Gastroesophageal sphincter (tissue), 4 donors: ENCODE measurements around the gene ISM2. TPM values are rescaled to one million over a fixed set of nuclear protein-coding genes. Genes with fewer than 3 reads are reported as not detected.

Experiments used
- ATAC-seq: fragments of 150-250 bp; one replicate; pipeline ENCODE4 v1.9.1; 2016; ENCODE audit warnings: mild to moderate bottlenecking, moderate library complexity
- H3K27ac ChIP-seq, 4 donors: fragments of 200-600 bp; sonication (generic) in 3 of 4; 1 replicate in 3 of 4; 2 replicates in 1 of 4; pipeline ENCODE4 v1.5.1; 2016 to 2019
- H3K27me3 ChIP-seq: fragments of 200-600 bp; sonication (generic); one replicate; pipeline ENCODE4 v1.5.1; 2019
- H3K36me3 ChIP-seq, 2 donors: fragments of 200-600 bp; sonication (generic); one replicate each; pipeline ENCODE4 v1.5.1; 2019; ENCODE audit warnings: control low read depth in 1 of 2
- H3K4me1 ChIP-seq, 3 donors: fragments of 200-600 bp; sonication (generic); 1 replicate in 2 of 3; 2 replicates in 1 of 3; pipeline ENCODE4 v1.5.1; 2016 to 2019; ENCODE audit warnings: control low read depth in 2 of 3
- H3K4me3 ChIP-seq, 2 donors: fragments of 200-600 bp; sonication (generic); one replicate each; pipeline ENCODE4 v1.5.1; 2019; ENCODE audit warnings: mild to moderate bottlenecking in 1 of 2, moderate library complexity in 1 of 2
- H3K9me3 ChIP-seq, 3 donors: fragments of 200-600 bp; sonication (generic); one replicate each; pipeline ENCODE4 v1.5.1; 2017 to 2019; ENCODE audit warnings: control low read depth in 2 of 3
- CTCF ChIP-seq, 4 experiments: fragments of 200-600 bp in 2 of 4; fragments of 450-650 bp in 2 of 4; sonication (generic) in 1 of 4; IDR thresholded peaks; one replicate each; pipeline ENCODE4 v1.5.1; 2017 to 2019; ENCODE audit warnings: antibody characterized with exemption in 4 of 4, mild to moderate bottlenecking in 2 of 4, moderate library complexity in 2 of 4
- EP300 ChIP-seq: sonication (generic); formaldehyde crosslinking; IDR thresholded peaks from one replicate; pipeline ENCODE4 v1.6.1; 2017; ENCODE audit warnings: antibody characterized with exemption, mild to moderate bottlenecking
- POLR2A ChIP-seq, 2 donors: fragments of 450-650 bp; IDR thresholded peaks; one replicate each; pipeline ENCODE4 v1.6.1; 2017; ENCODE audit warnings: antibody characterized with exemption in 2 of 2, mild to moderate bottlenecking in 2 of 2, moderate library complexity in 1 of 2
- POLR2AphosphoS5 ChIP-seq: sonication (generic); formaldehyde crosslinking; IDR thresholded peaks from one replicate; pipeline ENCODE4 v1.6.1; 2017; ENCODE audit warnings: antibody characterized with exemption
- WGBS, 2 donors: methylation state at CpG; one replicate each; pipeline ENCODE4 v1.1.5; 2018; ENCODE audit warnings: low coverage in 1 of 2; 5-methylcytosine and 5-hydroxymethylcytosine counted together
- total RNA-seq, 4 donors: library from RNA; depleted of rRNA; stranded (reverse); fragments of >200 nt; gene quantifications; one replicate each; pipeline ENCODE4 v1.1.0, GENCODE V29; 2016

The ISM2 gene
- total RNA-seq, 4 donors from 2014 or later = 0.31 TPM; not detected in 3

- H3K9me3 ChIP-seq = no peaks in the 10 kb centered on the region
- H3K4me1 ChIP-seq = no peaks in the 10 kb centered on the region
- no peak overlapping the region for H3K4me3 ChIP-seq
- no peaks in the 10 kb centered on the region for H3K27me3 ChIP-seq
- no peaks in the 10 kb centered on the region for H3K36me3 ChIP-seq
- WGBS, 2 donors = 81 to 100% methylated on average over 1 to 3 of the region's 7 CpGs
- ATAC-seq = no peak
- TF ChIP-seq POLR2AphosphoS5 (no peak), EP300 (no peak), CTCF (IDR thresholded peaks at IDR 0.05) (no peak), POLR2A (IDR thresholded peaks at IDR 0.05) (no peak)
- H3K27ac ChIP-seq = no peak overlapping the region
Measured at GRCh38 chr14:77488558-77488957, 10.1 kb downstream of the ISM2 start.

GRCh38 chr14:77485901-77486678, 12.5 kb downstream of the ISM2 start:
- H3K9me3 ChIP-seq = no peaks in the 10 kb centered on the region
- ATAC-seq = no peak
- H3K27ac ChIP-seq = no peak overlapping the region
- no peaks in the 10 kb centered on the region for H3K36me3 ChIP-seq
- H3K27me3 ChIP-seq = no peaks in the 10 kb centered on the region
- no peak overlapping the region for H3K4me3 ChIP-seq
- H3K4me1 ChIP-seq = no peaks in the 10 kb centered on the region
- 88 to 89% methylated on average over 1 to 5 of the region's 7 CpGs for whole genome bisulfite sequencing, 2 donors
- TF ChIP-seq POLR2A (IDR thresholded peaks at IDR 0.05) = no peak
- TF ChIP-seq EP300 = no peak
- TF ChIP-seq CTCF (IDR thresholded peaks at IDR 0.05) = no peak
- no peak for TF ChIP-seq POLR2AphosphoS5

- Histone ChIP-seq H3K4me3 (no peak overlapping the region), H3K27me3 (no peaks in the 10 kb centered on the region), H3K9me3 (no peaks in the 10 kb centered on the region), H3K4me1 (no peaks in the 10 kb centered on the region), H3K36me3 (no peaks in the 10 kb centered on the region), H3K27ac (no peak overlapping the region)
- no peak for ATAC-seq
- TF ChIP-seq CTCF (IDR thresholded peaks at IDR 0.05) = no peak
- no peak for TF ChIP-seq EP300
- no peak for TF ChIP-seq POLR2AphosphoS5
- TF ChIP-seq POLR2A (IDR thresholded peaks at IDR 0.05) = no peak
- WGBS, 2 donors = 80% methylated on average over 1 of the region's 3 CpGs; no CpG with 5 or more reads in 1 of the 2 donors
Measured at GRCh38 chr14:77485256-77485655, 13.4 kb downstream of the ISM2 start.

- Histone ChIP-seq H3K4me3 (no peak overlapping the region), H3K9me3 (no peaks in the 10 kb centered on the region), H3K4me1 (no peaks in the 10 kb centered on the region), H3K27ac (no peak overlapping the region), H3K27me3 (no peaks in the 10 kb centered on the region), H3K36me3 (no peaks in the 10 kb centered on the region)
- 74 to 83% methylated on average over 1 to 2 of the region's 8 CpGs for whole genome bisulfite sequencing, 2 donors
- TF ChIP-seq CTCF (IDR thresholded peaks at IDR 0.05) = no peak
- no peak for TF ChIP-seq EP300
- TF ChIP-seq POLR2AphosphoS5 = no peak
- no peak for TF ChIP-seq POLR2A (IDR thresholded peaks at IDR 0.05)
- no peak for ATAC-seq
Measured at GRCh38 chr14:77482422-77482821, 16.2 kb downstream of the ISM2 start.

GRCh38 chr14:77478796-77479195, 19.8 kb downstream of the ISM2 start:
- H3K27ac ChIP-seq = no peak overlapping the region
- H3K4me1 ChIP-seq = no peaks in the 10 kb centered on the region
- H3K4me3 ChIP-seq = no peak overlapping the region
- TF ChIP-seq EP300 (no peak), CTCF (IDR thresholded peaks at IDR 0.05) (no peak), POLR2AphosphoS5 (no peak), POLR2A (IDR thresholded peaks at IDR 0.05) (no peak)
- peaks cover 7% of the 10 kb centered on the region for H3K27me3 ChIP-seq
- WGBS, 2 donors = 100% methylated on average over 1 of the region's 1 CpG; no CpG with 5 or more reads in 1 of the 2 donors
- H3K36me3 ChIP-seq = no peaks in the 10 kb centered on the region
- H3K9me3 ChIP-seq = no peaks in the 10 kb centered on the region
- no peak for ATAC-seq
